ENCODE measurements around the gene C2orf92.

The C2orf92 gene

DNA sequence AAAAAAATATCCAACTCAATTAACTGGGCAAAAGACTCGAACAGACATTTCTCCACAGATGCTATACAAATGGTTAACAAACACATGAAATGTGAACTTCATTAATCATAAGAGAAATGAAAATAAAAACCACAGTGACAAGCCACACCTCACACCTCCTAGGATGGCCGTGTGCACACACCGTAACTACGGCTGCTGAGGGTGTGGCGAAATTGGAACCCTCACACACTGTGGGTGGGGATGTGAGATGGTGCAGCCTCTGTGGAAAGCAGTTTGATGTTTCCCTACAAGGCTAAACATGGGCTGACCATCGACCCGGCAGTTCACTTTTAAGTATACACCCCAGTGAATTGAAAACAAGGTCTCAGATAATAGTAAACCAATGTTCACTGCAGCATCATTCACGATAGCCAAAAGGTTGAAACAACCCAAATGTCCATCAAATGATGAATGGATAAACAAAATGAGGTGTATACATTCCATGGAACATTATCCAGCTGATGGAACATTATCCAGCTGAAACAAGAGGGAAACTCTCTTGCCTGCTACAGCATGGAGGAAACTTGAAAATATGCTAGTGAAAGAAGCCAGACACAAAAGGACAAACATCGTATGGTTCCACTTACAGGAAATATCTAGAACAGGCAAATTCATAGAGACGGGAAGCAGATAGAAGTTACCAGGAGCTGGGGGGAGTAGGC is 76.1 kb downstream of the C2orf92 start:
- DNase-seq (ENCODE audit: low spot score) = no peak

DNA sequence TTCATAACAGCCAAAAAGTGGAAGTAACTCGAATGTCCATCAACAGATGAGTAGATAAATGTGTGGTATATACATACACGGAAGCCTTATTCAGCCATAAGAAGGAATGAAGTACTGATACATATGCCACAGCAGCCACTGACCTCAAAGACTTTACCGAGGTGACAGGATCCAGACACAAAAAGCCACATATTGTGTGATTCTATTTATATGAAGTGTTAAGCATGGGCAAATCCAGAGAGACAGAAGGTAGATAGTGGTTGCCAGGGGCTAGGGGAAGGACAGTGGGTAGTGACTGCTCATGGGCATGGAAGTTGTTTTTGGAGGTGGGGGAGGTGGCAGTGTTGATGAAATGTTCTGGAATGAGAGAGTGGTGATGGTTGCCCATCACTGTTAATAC is 77.8 kb downstream of the C2orf92 start:
- DNase-seq (ENCODE audit: low spot score) = no peak

DNA sequence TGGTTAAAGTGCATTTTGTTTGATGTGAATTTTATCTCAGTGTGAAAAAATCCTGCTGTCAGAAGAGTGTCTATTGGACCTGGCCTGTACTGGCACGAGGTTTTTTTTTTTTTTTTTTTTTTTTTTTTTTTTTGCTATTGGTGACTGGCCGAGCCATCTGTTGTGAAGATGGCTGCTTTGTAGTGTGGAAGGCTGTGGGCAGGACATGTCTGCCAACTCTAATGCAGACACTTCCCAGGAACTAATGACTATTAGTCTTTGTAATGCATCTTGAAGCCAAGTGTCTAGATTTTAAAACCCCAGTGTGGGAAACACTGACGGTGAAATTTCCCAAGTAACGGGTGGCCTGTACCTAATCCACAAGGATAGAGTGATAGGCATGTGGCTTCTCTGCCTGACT is 78.2 kb downstream of the C2orf92 start:
- no peak for DNase-seq (ENCODE audit: low spot score)

DNA sequence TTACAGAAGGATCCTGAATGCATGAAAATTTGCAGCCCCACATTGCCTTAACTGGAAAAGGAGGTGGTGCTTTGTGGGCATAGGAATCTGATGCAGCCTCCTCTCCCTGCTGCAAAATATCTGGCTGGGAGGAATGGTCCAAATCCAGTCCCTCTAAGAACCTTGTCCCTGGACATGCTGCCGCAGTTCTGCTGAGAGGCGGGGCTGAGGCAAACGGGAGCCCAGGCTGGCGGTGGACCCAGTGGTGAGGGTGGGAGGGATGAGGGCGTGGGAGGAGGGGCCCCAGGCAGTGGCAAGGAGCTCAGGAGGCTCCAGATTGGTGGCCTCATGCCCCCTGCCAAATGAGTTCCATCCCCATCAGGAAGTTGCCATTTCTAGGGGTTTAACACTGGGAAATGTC is 80.1 kb downstream of the C2orf92 start:
- no peak for DNase-seq (ENCODE audit: low spot score)

DNA sequence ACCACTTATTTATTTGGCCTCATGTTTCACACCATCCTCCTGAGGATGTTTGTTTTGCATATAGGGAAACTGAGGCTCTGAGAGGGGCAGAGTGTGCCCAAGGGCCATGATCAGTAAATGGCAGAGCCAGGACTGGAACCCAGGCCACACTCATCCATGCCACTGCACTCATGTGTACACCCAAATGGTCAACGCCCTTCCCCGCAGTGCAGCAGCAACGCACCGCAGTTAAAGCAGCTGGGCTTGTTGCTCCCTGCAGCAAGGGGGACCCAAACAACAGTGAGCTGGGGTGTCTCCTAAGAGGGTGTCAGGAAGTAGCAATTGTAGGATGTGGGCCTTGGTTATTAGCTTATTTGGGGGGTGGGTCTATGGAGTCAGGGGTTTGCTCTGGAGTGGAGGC is 80.5 kb downstream of the C2orf92 start:
- DNase-seq (ENCODE audit: low spot score) = no peak

DNA sequence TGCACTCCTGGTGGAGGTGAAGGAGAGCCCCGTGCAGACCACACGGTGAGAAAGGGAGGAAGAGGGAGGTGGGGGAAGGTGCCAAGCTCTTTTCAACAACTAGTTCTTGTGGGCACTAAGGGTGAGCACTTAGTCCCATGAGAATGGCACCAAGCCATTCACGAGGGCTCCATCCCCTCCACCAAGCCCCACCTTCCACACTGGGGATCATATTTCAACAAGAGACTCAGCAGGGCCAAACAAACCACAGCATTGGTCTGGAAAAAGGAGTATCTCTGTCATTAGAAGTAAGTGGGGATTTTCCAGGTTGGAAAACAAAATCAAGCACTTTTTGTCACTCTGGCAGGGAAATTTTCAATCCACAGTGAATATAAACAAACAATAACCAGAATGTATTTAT is 82.2 kb downstream of the C2orf92 start:
- DNase-seq (ENCODE audit: low spot score) = no peak

All from hematopoietic multipotent progenitor cell treated with erythropoietin and hydrocortisone succinate and interleukin-3 and kit ligand, for 15 days (in vitro differentiated cells).